ENCODE data around the gene ANKRD9. TPM values are rescaled to one million over a fixed set of nuclear protein-coding genes. Genes with fewer than 3 reads are reported as not detected.

ANKRD9 gene
- total and polyA plus RNA-seq, 9 of the 15 experiments (the other 6 are each of a cell fraction or from before 2014, with no cell fraction given) = 0.04 to 32.9 (median 5.3) TPM

GRCh38 chr14:102524451-102525218 lies 15.1 kb upstream of the ANKRD9 start (continued):
- TF ChIP-seq RERE (CRISPR knock-in tag; IDR thresholded peaks at IDR 0.05; ENCODE audit: borderline replicate concordance) (no peak), HNRNPL (IDR thresholded peaks at IDR 0.05; ENCODE audit: low read depth, low read length) (no peak), MITF (IDR thresholded peaks at IDR 0.05) (no peak), GATAD2B (IDR thresholded peaks at IDR 0.05; ENCODE audit: borderline replicate concordance) (0 out of 2 replicates have a peak, but pooled peaks have one; percentile 19), E2F5 (CRISPR knock-in tag; IDR thresholded peaks at IDR 0.05) (no peak), ZFP30 (CRISPR knock-in tag; IDR thresholded peaks at IDR 0.05; ENCODE audit: borderline replicate concordance) (no peak), C11orf30 (IDR thresholded peaks at IDR 0.05; ENCODE audit: low read depth) (peak; percentile 15), EZH2 (IDR thresholded peaks at IDR 0.05; ENCODE audit: borderline replicate concordance, low read depth, low read length) (no peak), NCOR1 (IDR thresholded peaks at IDR 0.05) (no peak), ZNF311 (CRISPR knock-in tag; IDR thresholded peaks at IDR 0.05) (no peak), HIVEP1 (CRISPR knock-in tag; IDR thresholded peaks at IDR 0.05) (0 out of 2 replicates have a peak, but pooled peaks have one; percentile 49), PHF8 (IDR thresholded peaks at IDR 0.05; ENCODE audit: borderline replicate concordance, low read length) (peak; percentile 61; the same call in 1 of the 2 replicates), PBX2 (CRISPR knock-in tag; IDR thresholded peaks at IDR 0.05; ENCODE audit: low read depth) (no peak), PBX2 (tag; conservative IDR thresholded peaks at IDR 0.05; ENCODE audit: low read depth) (peak; percentile 55; the same call in 1 of the 2 replicates), ZNF121 (CRISPR knock-in tag; conservative IDR thresholded peaks at IDR 0.05) (peak; percentile 50), ZNF408 (CRISPR knock-in tag; IDR thresholded peaks at IDR 0.05; ENCODE audit: low read depth) (no peak)
